Mesenchymal stem cell (in vitro differentiated cells and primary cell): ENCODE data around the gene CLEC3A. TPM values are rescaled to one million over a fixed set of nuclear protein-coding genes. Genes with fewer than 3 reads are reported as not detected.

Source experiments
- DNase-seq: peaks from one replicate; pipeline ENCODE4 v3.0.0-alpha.2; 2013
- H2AFZ ChIP-seq: one replicate; pipeline ENCODE4 v1.6.1; 2013; ENCODE audit warnings: low read depth, mild to moderate bottlenecking, control low read depth, inconsistent platforms, low read length, moderate library complexity
- H2AK5ac ChIP-seq: 2 replicates; pipeline ENCODE4 v1.6.1; 2013; ENCODE audit warnings: low read length, moderate library complexity, mild to moderate bottlenecking, inconsistent platforms; ENCODE audit not compliant: severe bottlenecking
- H2BK120ac ChIP-seq: one replicate; pipeline ENCODE4 v1.6.1; 2013; ENCODE audit warnings: low read depth, mild to moderate bottlenecking, inconsistent platforms, low read length, moderate library complexity
- H2BK12ac ChIP-seq, 2 experiments: one replicate each; pipeline ENCODE4 v1.6.1; 2013; ENCODE audit warnings: inconsistent platforms in 2 of 2, low read length in 2 of 2, mild to moderate bottlenecking in 2 of 2, moderate library complexity in 2 of 2, control low read depth in 1 of 2
- H2BK15ac ChIP-seq: one replicate; pipeline ENCODE4 v1.6.1; 2013; ENCODE audit warnings: mild to moderate bottlenecking, low read depth, inconsistent platforms; ENCODE audit not compliant: poor library complexity, severe bottlenecking
- H2BK5ac ChIP-seq: 2 replicates; pipeline ENCODE4 v1.6.1; 2013; ENCODE audit warnings: low read depth, mild to moderate bottlenecking, low read length, control low read depth, inconsistent platforms; ENCODE audit not compliant: poor library complexity, severe bottlenecking
- H3K14ac ChIP-seq, 2 experiments: one replicate each; pipeline ENCODE4 v1.6.1; 2013; ENCODE audit warnings: inconsistent platforms in 2 of 2, low read length in 2 of 2, control low read depth in 1 of 2, mild to moderate bottlenecking in 1 of 2, moderate library complexity in 1 of 2
- H3K18ac ChIP-seq, 2 experiments: one replicate each; pipeline ENCODE4 v1.6.1; 2013; ENCODE audit warnings: inconsistent platforms in 2 of 2, low read length in 2 of 2, control low read depth in 1 of 2, low read depth in 1 of 2, mild to moderate bottlenecking in 1 of 2
- H3K23ac ChIP-seq, 2 experiments: one replicate each; pipeline ENCODE4 v1.6.1; 2013; ENCODE audit warnings: inconsistent platforms in 2 of 2, low read length in 2 of 2, mild to moderate bottlenecking in 2 of 2, moderate library complexity in 2 of 2, control low read depth in 1 of 2
- H3K27ac ChIP-seq: 2 replicates; pipeline ENCODE4 v1.5.1; 2013; ENCODE audit warnings: mild to moderate bottlenecking, moderate library complexity, low read length, control low read depth, inconsistent platforms; ENCODE audit not compliant: poor library complexity, severe bottlenecking
- H3K27me3 ChIP-seq, 2 experiments: 2 replicates each; pipeline versions ENCODE4 v1.6.1 to v1.7.0; 2013; ENCODE audit warnings: low read length in 2 of 2, mild to moderate bottlenecking in 2 of 2, moderate library complexity in 2 of 2, control low read depth in 1 of 2, inconsistent platforms in 1 of 2; ENCODE audit not compliant: control insufficient read depth in 1 of 2, insufficient read depth in 1 of 2
- H3K36me3 ChIP-seq, 2 experiments: 2 replicates each; pipeline versions ENCODE4 v1.6.1 to v1.7.0; 2013; ENCODE audit warnings: low read length in 2 of 2, control low read depth in 1 of 2, inconsistent platforms in 1 of 2, low read depth in 1 of 2, mild to moderate bottlenecking in 1 of 2; ENCODE audit not compliant: insufficient read depth in 2 of 2, control insufficient read depth in 1 of 2
- H3K4ac ChIP-seq, 2 experiments: one replicate each; pipeline ENCODE4 v1.6.1; 2013; ENCODE audit warnings: inconsistent platforms in 2 of 2, low read length in 2 of 2, mild to moderate bottlenecking in 2 of 2, moderate library complexity in 2 of 2, control low read depth in 1 of 2, low read depth in 1 of 2
- H3K4me1 ChIP-seq: 2 replicates; pipeline ENCODE4 v1.6.1; 2013; ENCODE audit warnings: low read depth, low read length, control low read depth; ENCODE audit not compliant: control insufficient read depth, insufficient read depth
- H3K4me2 ChIP-seq: 2 replicates; pipeline ENCODE4 v1.6.1; 2013; ENCODE audit warnings: low read length, mild to moderate bottlenecking, inconsistent platforms; ENCODE audit not compliant: poor library complexity, severe bottlenecking
- H3K4me3 ChIP-seq, 2 experiments: 2 replicates each; pipeline versions ENCODE4 v1.5.1 to v1.7.0; 2013; ENCODE audit warnings: low read length in 2 of 2, mild to moderate bottlenecking in 2 of 2, control low read depth in 1 of 2, low read depth in 1 of 2; ENCODE audit not compliant: insufficient read depth in 1 of 2
- H3K79me1 ChIP-seq: replicated peaks from 2 replicates; pipeline ENCODE4 v1.6.1; 2013; ENCODE audit warnings: mild to moderate bottlenecking, control low read depth, low read length, inconsistent platforms; ENCODE audit not compliant: poor library complexity, severe bottlenecking
- H3K9ac ChIP-seq: 2 replicates; pipeline ENCODE4 v1.7.0; 2013; ENCODE audit warnings: mild to moderate bottlenecking, low read length, moderate library complexity
- H3K9me3 ChIP-seq: 2 replicates; pipeline ENCODE4 v1.7.0; 2013; ENCODE audit warnings: mild to moderate bottlenecking, low read length; ENCODE audit not compliant: control insufficient read depth
- H4K8ac ChIP-seq: one replicate; pipeline ENCODE4 v1.6.1; 2013; ENCODE audit warnings: inconsistent platforms, mild to moderate bottlenecking, low read length, moderate library complexity
- H4K91ac ChIP-seq: one replicate; pipeline ENCODE4 v1.6.1; 2013; ENCODE audit warnings: mild to moderate bottlenecking, low read length, inconsistent platforms
- WGBS: methylation state at CpG from one replicate; pipeline ENCODE4 v1.1.7; 2013; ENCODE audit warnings: mixed read lengths; 5-methylcytosine and 5-hydroxymethylcytosine counted together
- polyA plus RNA-seq, 2 experiments: library from polyadenylated mRNA; stranded (reverse); fragments of 200-250 nt; gene quantifications; one replicate each; pipeline ENCODE4 v1.2.3, GENCODE V29; 2013

CLEC3A gene
- 0.44 TPM for polyA plus RNA-seq (2013, experiment 1 of 2)
- 0.34 TPM for polyA plus RNA-seq (2013, experiment 2 of 2)

GRCh38 chr16:78022347-78023060, at the start of gene CLEC3A:
CLEC3A (plus strand) TSS chr16:78022548; CDS start chr16:78022627, 79 bp downstream.
- Histone ChIP-seq H3K36me3 (no peaks in the 10 kb centered on the region), H3K23ac (no peak within 1 kb of the TSS)
- WGBS = 64% methylated on average over 5 of the region's 5 CpGs

GRCh38 chr16:77974883-77975282, 47.5 kb upstream of the CLEC3A start:
- Histone ChIP-seq H3K9ac (no peak overlapping the region), H3K9me3 (no peaks in the 10 kb centered on the region), H3K27me3 (peaks cover 0 to 5% of the 10 kb centered on the region in 2 experiments), H2AK5ac (no peak overlapping the region), H4K8ac (no peak overlapping the region), H3K4me3 (no peak overlapping the region), H3K36me3 (no peaks in the 10 kb centered on the region), H3K4me1 (no peaks in the 10 kb centered on the region), H3K18ac (no peak overlapping the region), H2AFZ (no peak overlapping the region), H2BK15ac (no peak overlapping the region), H3K14ac (no peak overlapping the region), H2BK5ac (no peak overlapping the region), H3K27ac (no peak overlapping the region), H2BK12ac (no peak overlapping the region), H3K4me2 (no peak overlapping the region), H3K79me1 (no peaks in the 10 kb centered on the region), H2BK120ac (no peak overlapping the region), H4K91ac (no peak overlapping the region), H3K23ac (no peak overlapping the region), H3K4ac (no peak overlapping the region)
- WGBS = 96% methylated on average over 5 of the region's 5 CpGs
- DNase-seq = no peak

More at GRCh38 chr16:78022347-78023060, at the start of gene CLEC3A:
- H2AFZ ChIP-seq = no peak within 1 kb of the TSS
- H3K27ac ChIP-seq = no peak within 1 kb of the TSS
- H4K8ac ChIP-seq = no peak within 1 kb of the TSS
- H3K14ac ChIP-seq = no peak within 1 kb of the TSS
- no peaks in the 10 kb centered on the region for H3K4me1 ChIP-seq
- no peak within 1 kb of the TSS for H2BK120ac ChIP-seq
- H3K79me1 ChIP-seq = no peaks in the 10 kb centered on the region
- no peak within 1 kb of the TSS for H2BK12ac ChIP-seq
- no peak within 1 kb of the TSS for H3K4me3 ChIP-seq
- no peak within 1 kb of the TSS for H2BK15ac ChIP-seq
- H3K9me3 ChIP-seq = no peaks in the 10 kb centered on the region
- no peak within 1 kb of the TSS for H2BK5ac ChIP-seq
- no peak within 1 kb of the TSS for H3K4ac ChIP-seq
- peaks cover 0 to 10% of the 10 kb centered on the region in 2 experiments for H3K27me3 ChIP-seq
- no peak within 1 kb of the TSS for H3K4me2 ChIP-seq
- no peak within 1 kb of the TSS for H4K91ac ChIP-seq
- H2AK5ac ChIP-seq = no peak within 1 kb of the TSS
- DNase-seq = peak; percentile 7
- H3K9ac ChIP-seq = no peak within 1 kb of the TSS
- no peak within 1 kb of the TSS for H3K18ac ChIP-seq

- Histone ChIP-seq H3K14ac (no peak overlapping the region), H2BK12ac (no peak overlapping the region), H3K79me1 (no peaks in the 10 kb centered on the region), H3K27me3 (peaks cover 0 to 5% of the 10 kb centered on the region in 2 experiments), H3K36me3 (no peaks in the 10 kb centered on the region), H4K8ac (no peak overlapping the region), H2BK5ac (no peak overlapping the region), H3K23ac (no peak overlapping the region), H3K9ac (no peak overlapping the region), H2BK120ac (no peak overlapping the region), H3K18ac (no peak overlapping the region), H3K27ac (no peak overlapping the region), H3K9me3 (no peaks in the 10 kb centered on the region), H2AK5ac (no peak overlapping the region), H3K4me1 (no peaks in the 10 kb centered on the region), H3K4me2 (no peak overlapping the region), H4K91ac (no peak overlapping the region), H2AFZ (no peak overlapping the region), H3K4ac (no peak overlapping the region), H3K4me3 (no peak overlapping the region), H2BK15ac (no peak overlapping the region)
- 78% methylated on average over 2 of the region's 3 CpGs for WGBS
- no peak for DNase-seq
Measured at GRCh38 chr16:77975942-77976341, 46.4 kb upstream of the CLEC3A start.

- Histone ChIP-seq H3K27ac (no peak overlapping the region), H2BK12ac (no peak overlapping the region), H3K36me3 (no peaks in the 10 kb centered on the region), H4K91ac (no peak overlapping the region), H3K9me3 (no peaks in the 10 kb centered on the region), H3K27me3 (peaks cover 0 to 5% of the 10 kb centered on the region in 2 experiments), H3K79me1 (no peaks in the 10 kb centered on the region), H3K23ac (no peak overlapping the region), H3K4ac (no peak overlapping the region), H2BK15ac (no peak overlapping the region), H3K4me1 (no peaks in the 10 kb centered on the region), H2BK120ac (no peak overlapping the region), H2AK5ac (no peak overlapping the region), H3K18ac (no peak overlapping the region), H2BK5ac (no peak overlapping the region), H3K4me3 (no peak overlapping the region), H3K14ac (no peak overlapping the region), H4K8ac (no peak overlapping the region), H3K4me2 (no peak overlapping the region), H2AFZ (no peak overlapping the region), H3K9ac (no peak overlapping the region)
- DNase-seq = no peak
- 91% methylated on average over 4 of the region's 5 CpGs for WGBS
Measured at GRCh38 chr16:77977339-77977738, 45.0 kb upstream of the CLEC3A start.
